ENCODE data around the gene TRPV5.
"Not testable (repeated sequence)": the region's sequence is repeated elsewhere in the genome, so short reads cannot be mapped to it uniquely, and the experiment has no call there.

TRPV5 gene

DNA sequence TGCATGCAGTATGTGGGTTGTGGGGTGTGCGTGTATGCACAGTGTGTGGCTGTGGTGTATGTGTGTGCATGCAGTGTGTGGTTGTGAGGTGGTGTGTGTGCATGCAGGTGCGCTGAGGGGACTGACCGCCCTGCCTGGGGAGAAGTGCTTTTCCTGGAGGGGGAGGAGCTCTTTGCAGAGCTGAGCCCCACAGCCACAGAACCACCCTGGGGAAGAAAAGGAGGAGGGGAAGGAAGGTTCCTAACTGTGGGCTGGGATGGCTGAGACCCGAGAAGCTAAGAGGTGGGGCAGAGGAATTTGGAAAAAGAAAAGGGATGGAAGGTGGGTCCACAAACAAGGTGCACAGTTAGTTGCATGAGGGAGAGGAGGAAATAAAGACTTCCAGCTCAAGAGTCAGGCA is at the start of gene TRPV5:
Gene TRPV5, minus strand, starts transcription at position 123 of the 400 bp plus-strand sequence. CDS start 287 bp downstream, outside the sequence.
- DNase-seq = no peak

DNA sequence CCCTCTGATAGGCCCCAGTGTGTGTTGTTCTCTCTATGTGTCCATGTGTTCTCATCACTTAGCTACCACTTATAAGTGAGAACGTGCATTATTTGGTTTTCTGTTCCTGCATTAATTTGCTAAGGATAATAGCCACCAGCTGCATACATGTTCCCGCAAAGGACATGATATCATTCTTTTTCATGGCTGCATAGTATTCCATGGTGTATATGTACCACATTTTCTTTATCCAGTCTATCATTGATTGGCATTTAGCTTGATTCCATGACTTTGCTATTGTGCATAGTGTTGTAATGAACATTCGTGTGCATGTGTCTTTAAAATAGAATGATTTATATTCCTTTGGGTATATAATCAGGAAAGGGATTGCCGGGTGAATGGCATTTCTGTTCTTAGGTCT is 44.9 kb upstream of the TRPV5 start:
- not testable (repeated sequence) for DNase-seq

DNA sequence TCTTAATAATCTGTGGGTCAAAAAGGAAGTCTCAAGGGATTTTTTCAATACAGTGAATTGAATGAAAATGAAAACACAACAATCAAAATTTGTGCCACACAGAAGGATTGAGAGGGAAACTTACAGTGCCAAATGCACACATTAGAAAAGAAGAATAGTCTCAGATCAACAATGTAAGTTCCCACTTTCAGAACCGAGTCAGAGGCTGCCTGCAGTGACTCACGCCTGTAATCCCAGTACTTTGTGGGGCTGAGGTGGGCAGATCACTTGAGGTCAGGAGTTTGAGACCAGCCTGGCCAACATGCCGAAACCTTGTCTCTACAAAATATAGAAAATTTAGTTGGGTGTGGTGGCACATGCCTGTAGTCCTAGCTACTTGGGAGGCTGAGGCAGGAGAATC is 41.1 kb upstream of the TRPV5 start:
- no peak for DNase-seq

DNA sequence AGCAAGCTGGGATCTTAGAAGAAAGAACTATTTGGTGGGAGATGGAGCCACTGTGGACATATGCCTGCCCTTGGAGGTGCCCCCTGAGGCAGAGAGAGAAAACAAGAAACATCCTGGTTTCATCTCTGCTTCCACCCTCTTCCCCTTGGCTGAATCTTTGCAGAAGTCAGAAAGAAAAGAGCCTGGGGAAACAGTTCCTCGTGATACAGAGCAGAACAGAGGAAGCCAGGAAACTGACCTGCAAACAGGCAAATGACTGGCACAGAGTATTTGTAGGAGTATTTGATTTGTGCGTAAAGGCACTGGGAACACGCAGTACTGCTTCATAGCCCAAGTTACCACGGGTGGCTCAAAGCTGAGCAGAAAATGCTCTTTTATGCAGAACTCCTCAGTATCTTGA is 35.6 kb upstream of the TRPV5 start:
- no peak for DNase-seq

DNA sequence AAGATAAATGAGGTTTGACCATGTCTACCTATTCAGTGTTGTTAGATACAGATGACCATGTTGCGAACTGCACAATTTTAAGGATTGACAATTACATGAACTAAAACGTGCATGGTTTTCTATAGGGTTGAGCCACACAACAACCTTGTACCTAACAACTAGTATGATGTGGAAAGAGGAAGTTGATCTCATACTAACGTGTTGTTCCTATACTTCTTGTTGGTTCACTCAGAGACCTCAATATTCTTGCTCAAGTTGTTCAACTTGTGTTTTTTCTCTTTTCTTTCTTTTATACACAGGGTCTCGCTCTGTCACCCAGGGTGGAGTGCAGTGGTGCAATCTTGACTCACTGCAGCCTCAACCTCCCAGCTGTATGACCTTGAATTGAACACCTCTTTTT is 34.7 kb upstream of the TRPV5 start:
- no peak for DNase-seq

DNA sequence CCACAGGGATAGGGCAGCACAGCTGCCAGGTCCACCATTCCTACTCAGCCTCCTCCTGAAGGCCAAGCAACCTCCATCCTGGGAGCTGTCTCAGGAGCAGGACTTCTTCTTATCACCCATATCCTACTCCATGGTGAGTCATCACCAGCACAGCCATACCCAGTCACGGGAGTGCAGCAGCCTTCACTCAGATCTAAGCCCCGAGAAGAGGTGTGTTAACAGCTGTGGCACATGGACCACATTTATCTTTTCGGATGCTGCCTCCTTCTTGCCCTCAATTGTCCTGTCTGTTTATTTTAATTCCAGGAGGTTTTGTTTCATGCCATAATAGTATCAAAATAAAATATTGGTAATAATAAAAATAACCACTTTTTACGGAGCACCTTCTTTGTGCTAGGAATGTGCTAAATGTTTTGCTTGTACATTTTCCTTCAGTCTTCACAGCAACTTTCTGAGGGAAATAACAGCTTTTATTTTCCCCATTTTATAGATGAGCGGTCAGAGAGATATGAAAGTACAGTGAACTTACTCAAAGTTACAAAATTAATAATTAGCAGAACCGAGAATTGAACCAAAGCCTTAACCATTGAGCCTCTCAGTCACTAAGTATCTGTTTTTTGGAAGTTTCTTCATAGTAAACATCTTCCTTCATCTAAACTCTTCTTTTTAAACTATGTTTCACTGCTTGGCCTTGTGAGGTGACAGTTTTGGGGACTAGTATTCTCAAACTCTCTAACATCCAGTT is 31.1 kb upstream of the TRPV5 start:
- no peak for DNase-seq

DNA sequence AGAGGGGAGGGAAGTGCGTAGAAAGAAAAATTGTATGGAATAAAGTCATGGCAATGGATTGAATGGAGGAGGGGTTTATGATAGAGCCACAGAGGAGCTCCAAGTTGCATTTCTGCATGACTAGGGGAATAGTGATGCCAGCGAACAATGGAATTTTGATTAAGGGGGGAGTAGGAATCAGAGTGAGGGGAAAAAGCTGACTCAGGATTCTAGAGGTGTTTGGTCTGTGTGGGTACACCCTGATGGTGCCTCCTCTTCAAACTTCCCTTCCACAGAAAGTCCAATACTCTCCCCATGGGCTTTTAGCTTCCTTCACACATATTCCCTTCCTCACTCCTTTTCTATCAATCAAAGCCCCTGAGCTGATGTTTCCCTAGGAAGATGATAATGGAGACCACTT is 30.4 kb upstream of the TRPV5 start:
- DNase-seq = no peak

DNA sequence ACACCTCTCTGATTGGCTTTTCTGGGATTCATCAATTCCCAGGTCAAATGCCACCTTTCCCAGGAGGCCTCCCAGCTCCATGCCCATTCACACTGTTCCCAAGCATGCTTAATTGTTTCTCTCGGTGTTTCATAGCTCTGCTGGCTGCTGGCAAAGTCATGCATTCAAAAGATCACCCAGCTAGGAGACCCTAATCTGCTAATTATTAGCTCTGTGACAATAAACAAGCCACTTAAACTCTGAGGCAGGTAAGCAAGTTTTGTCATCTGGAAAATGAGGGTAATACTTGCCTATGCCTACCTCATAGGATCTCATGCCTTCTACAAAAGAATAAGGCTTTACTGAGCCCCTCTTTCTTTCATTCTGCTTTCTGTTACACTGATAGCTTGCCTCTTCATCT is 29.4 kb upstream of the TRPV5 start:
- DNase-seq = no peak

DNA sequence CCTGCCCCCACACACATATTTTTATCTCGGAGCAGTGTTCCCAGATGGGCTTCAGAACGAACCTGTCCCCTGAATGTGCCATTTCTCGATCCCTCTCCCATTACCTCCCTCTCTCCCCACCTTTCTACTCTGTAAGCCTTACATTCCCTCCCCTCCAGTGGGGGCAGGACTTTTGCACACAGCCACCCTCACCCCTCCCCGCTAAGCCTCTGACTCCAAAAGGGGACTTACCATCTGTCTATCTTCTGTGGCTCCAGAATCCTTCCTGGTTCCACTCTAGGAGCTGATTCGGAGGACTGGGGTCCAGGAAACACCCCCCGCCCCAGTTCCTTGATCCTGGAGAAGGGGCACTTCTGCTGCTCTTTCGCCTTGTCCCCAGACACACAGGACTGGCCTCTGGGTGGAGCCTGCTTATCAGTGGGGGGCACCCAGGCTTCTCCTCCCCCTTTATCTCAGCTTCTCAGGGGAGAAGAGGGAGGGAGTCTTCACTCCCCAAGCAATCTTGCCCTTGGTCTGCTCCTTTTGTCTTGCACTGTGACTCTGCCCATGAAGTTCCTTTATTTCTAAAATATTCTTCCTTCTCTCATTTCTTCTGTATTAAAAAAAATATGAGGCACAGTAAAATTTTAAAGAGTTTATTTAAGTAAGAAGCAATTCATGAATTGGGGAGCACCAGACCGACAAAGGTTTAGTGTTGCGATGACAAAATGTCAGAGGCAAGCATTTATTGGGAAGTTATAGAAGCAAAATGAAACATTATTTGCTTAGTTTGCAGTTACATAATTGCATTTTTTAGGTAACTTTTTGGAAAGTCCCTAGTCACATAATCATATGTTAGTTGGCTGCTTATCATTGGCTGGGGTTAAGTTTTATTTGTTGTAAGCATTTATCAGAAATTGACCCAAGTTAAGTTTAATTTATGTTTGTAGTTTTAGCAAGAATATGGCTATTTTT is 28.7 kb upstream of the TRPV5 start, which contains the start of gene KEL:
Gene KEL, minus strand, starts transcription at position 391 of the 954 bp plus-strand sequence. Its CDS starts 157 bp downstream, at position 234.
- no peak for DNase-seq

DNA sequence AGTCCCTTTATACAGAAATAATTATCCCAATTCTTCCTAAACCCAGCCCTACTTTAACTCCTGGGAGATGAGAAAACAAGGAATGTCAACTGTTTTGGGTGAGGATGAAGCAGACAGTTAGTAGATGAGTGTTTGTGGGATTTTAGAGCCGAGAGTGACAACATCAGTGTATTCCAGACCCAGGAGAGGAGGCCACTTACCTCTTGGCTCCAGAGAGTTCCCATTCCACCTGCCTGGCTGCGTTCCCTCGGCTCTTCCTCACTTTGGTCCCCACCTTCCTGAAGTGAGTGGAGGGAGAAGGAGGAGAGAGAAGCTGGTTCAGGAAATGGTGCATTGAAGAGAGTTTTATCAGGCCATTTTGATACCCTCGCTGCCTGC is 28.0 kb upstream of the TRPV5 start:
- no peak for DNase-seq

DNA sequence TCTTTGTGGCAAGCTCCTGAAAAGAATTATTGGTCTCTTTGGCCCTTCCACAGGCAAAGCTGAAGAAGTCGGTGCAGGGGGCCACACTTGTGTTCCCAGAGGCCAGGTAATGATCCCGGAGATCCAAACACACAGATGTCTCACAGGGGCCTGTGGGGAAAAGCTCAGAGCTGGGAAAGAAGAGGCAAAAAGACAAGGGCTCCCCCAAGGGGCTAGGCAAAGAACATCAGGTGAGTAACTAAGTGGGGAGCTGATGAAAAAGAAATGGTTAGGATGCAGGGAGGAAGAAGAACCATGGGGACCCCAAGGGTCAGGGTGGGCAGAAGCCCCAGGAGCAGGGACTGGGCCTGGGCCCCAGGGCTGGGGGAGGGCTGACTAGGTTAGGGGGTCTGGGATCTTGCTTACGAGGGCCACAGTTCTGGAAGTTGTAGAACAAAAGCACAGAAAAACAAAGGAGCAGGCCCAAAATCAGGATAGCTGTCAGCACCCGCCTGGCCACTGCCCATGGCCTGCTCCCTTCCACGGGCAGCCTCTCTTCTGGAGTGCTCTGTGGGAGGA is 27.5 kb upstream of the TRPV5 start:
- no peak for DNase-seq

DNA sequence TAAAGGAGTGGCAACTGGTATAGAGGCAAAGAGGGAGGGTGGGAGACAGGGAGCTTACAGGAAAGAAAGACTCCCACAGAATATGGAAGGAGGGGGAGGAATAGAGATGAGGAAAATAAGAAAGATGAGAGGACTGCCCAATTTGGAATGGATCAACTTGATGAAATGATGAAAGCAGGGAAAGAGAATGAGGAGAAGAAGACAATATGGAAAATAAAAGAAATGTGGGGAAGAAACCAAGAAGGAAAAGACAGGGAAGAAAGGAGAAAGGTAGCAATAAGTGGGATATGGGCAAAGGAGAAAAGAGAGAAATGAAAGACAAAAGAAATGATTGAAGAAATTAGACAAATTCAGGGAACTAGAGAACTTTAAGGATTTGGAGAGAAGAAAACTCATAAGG is 25.7 kb upstream of the TRPV5 start:
- no peak for DNase-seq

DNA sequence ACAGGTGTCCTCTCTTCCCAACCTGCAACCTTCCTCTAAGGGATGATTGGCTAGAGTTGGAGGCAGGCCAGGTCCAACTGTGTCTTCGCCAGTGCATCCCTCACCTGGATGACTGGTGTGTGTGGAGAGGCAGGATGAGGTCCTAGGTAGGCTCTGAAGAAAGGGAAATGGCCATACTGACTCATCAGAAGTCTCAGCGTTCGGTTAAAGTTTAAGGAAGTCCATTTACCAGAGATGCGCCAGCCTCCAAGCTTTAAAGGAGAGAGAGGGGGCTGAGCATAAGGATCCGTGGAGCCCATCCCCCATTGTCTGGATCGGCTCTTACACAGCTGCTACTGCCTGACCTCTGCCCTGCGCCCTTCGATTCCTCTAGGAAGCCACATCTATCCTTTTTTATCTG is 24.2 kb upstream of the TRPV5 start:
- DNase-seq = no peak

DNA sequence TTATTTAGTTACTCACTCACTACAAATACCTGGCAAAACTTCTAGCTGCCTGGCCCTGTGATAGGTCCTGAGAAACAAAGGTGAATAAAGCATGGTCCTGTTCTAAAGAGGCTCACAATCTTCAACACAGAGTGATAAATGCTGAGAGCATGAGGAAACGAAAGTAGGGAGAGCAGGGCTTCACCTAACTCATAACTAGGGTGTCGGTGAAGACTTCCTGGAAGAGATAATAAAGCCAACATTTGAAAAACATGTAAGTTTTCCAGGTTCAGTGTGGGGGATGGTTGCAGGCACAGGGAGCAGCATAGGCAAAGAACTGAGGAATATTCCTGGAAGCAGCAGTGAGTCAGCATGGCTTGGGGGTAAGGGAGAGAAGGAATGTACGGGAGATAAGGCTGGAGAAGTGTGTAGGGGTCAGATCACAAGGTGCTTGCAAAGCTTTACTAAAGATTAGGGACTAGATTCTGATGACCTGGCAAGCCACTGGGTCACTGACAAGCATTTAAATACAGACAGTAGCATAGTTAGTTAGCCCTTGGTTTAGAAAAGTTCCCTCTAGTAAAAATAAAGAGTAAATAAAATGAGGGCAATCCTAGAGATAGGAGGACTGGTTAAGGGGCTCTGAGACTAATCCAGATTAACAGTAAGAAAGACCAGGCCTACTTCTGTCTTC is 23.5 kb upstream of the TRPV5 start:
- DNase-seq = no peak

DNA sequence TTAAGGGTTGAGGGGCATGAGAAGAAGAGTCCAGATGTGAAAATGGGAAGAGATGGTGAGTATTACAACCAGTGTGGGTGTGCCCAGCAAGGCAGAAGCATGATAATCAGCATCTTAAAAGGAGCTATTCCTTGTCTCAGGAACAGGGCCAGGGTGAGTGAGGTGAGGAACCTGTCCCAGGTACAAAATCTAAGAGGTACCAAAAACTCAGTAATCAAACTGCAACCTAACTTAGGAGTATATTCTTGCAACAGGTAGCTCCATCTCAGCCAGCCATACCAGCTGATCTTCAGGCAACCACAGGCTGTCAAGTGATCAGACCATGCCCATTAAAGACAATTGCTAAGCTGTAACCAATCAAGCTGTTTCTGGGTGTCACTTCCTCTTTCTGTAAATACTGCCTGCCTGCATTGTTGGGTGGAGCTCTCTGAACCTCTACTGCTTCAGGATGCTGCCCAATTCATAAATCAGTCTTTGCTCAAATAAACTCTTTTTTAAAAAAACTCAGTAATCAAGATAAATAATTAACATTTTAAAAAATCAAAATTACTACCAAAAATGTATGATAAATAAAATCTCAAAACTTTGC is 21.2 kb upstream of the TRPV5 start:
- DNase-seq = no peak

DNA sequence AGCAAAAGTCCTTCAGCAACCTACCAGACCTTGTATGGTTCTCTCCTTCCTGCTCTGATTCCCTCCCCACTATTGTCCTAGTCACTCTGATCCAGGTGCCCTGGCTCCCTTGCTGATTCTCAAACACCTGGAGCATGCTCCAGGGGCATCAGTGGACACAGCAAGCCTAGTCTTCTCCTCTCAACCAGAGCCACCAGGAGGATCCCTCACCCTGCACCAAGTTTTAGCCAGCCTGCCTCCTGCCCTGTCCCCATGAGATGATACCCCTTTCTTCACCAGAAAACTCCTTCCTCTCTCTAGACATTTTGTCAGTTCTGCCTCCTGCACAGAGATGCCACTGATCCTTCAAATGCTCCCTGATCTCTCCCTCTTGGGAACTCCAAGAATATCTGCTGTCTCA is 16.7 kb upstream of the TRPV5 start:
- no peak for DNase-seq

DNA sequence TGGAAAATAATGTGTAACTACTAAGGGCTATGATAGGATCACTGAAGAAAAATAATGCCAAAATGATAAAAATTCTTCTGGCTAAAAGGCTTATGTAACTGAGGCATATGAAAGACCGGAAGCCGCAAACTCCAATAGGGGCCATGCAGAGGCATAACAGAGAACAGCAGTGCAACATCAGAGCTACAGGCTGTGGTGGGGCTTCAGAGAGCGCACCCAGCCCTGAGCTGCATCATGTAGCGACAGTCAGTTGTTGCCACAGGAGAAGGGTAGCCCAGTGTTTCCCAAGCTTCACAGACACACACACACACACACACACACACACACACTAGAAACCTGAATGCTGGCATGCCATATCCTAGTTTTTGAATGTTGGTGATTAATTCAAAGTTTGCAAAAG is 15.1 kb upstream of the TRPV5 start:
- no peak for DNase-seq

DNA sequence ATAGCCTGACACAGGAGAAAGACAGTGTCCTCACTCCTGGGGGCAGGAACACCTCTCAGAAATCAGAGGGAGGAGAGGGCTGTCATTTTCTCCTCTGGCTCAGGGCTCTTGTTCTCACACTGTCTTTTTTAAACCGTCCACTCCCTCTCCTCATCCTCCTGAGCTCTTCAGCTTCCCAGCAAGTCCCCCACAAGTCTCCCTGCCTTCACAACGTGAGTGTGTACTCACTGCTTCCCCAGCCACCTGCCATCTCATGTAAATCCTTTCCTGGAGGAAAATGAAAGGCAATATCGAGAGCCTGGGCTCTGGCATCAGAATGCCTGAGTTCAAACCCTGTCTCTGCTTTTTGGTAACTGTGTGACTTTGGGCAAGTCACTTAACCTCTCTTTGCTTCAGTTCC is 11.5 kb upstream of the TRPV5 start:
- no peak for DNase-seq

DNA sequence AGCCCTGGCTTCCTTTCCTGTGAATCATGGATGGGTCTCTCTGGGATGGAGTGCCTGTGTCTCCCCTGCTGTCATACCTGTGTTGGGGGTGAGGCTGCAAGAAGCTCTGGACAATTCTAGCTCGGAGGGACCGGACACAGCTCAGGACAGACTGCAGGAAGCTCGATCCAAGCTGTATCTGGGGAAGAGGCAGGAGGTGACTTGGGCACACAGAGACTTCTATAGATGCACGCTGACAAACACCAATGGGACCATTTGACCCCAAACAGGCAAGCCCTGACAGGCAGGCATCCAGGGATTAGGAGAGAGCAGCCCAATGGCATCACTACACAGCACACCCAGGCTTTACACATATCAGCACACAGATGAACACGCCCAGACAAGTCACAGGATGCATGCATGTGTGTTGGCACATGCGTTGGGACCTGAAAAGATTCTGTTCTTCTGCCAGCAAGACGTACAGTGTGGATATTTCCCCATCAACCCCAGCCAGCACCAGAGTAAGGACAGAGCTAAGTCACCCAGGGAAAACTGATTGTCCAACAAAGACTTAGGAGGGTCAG is 10.2 kb upstream of the TRPV5 start:
- DNase-seq = no peak

DNA sequence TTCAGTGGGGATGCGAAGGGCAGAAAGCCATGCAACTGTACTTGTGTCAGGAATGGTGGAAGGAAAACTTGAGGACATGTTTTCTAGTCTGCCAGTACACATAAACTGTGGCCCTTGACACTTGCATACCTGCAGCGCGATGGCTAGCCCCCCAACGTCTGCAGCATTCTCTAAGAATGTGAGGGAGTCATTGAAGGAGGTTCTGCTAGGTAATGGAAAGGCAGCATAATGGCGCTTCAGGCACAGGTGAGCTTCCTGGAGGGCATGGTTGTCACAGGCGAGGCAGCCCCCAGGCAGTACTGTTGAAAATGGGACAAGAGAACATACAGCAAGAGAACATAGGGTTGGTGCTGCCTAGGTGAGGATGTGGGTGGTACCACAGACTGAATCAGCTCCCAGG is 9.2 kb upstream of the TRPV5 start:
- DNase-seq = no peak

DNA sequence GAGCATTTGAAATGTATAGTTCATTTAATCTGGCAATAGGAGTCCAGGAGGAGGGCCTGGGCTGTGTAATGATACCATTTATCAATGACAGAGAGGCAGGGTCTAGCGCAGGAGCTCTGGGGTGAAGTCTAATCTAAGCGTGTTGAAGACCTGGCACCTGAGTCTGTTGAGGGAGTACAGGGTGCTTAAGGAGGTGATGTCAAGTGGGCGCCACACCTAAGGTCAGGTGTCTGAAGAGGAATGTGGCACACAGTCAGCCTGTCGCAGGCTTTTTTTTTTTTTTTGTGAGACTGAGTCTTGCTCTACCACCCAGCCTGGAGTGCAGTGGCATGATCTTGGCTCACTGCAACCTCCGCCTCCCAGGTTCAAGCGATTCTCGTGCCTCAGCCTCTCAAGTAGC is 8.0 kb upstream of the TRPV5 start:
- DNase-seq = no peak

DNA sequence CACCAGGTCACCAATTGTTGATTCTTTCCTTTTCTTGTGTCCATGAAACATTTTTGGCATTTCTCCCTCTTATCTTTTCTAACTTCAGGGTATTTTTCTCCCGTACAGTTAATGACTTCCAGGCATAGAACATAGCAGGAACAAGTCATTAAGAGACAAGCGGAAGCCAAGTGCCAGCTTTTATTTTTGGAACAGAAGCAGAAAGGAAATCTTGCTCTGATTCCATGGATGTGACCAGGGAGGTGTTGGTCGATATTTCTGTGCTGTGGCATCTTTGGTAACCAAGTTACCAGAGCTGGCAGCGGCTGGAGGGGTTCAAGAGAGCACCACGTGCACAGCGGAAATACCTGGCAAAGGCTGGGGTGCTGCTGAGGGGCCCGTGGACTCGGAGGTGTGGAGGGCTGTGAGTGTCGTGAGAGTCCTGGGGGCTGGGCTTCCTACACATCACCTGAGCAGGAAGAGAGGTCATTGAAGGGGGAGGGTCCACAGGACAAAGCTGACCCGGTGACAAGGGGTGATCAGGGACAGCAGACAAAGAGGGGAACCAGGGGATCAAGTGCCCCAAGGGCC is 7.5 kb upstream of the TRPV5 start:
- no peak for DNase-seq
